PC-3 (cell line): ENCODE measurements around the gene PEX19. TPM values are rescaled to one million over a fixed set of nuclear protein-coding genes. Genes with fewer than 3 reads are reported as not detected.

Experiments used
- ATAC-seq: fragments of 200-7000 bp; cut with Tn5 transposase; 2 replicates; pipeline ENCODE4 v1.9.1; 2020; ENCODE audit warnings: mild to moderate bottlenecking, moderate library complexity
- BruUV-seq: library from RNA; stranded (reverse); fragments of 400-500 nt; replicated peaks from 2 replicates; lab custom pipeline; 2021; lab: Mats Ljungman, UMichigan
- CTCF ChIA-PET: fragments of 300-600 bp; sonication (Branson Sonifier 250); formaldehyde crosslinking; loops from one replicate; lab custom pipeline; 2022; ENCODE audit warnings: antibody characterized with exemption; lab: Charles Lee
- POLR2A ChIA-PET: fragments of 300-600 bp; sonication (Branson Sonifier 250); formaldehyde crosslinking; loops from one replicate; lab custom pipeline; 2022; ENCODE audit warnings: antibody characterized with exemption; ENCODE audit not compliant: unreplicated experiment; lab: Charles Lee
- DNase-seq: peaks from one replicate; pipeline ENCODE4 v3.0.0-alpha.2; 2015
- H2AFZ ChIP-seq: fragments of 300-600 bp; sonication (generic); 2 replicates; pipeline ENCODE4 v1.6.0; 2016; ENCODE audit warnings: antibody characterized with exemption, low read length
- H3F3A ChIP-seq: fragments of 300-600 bp; sonication (generic); one replicate; pipeline ENCODE4 v1.6.0; 2017; ENCODE audit warnings: antibody characterized with exemption, low read length, control low read depth, mild to moderate bottlenecking; ENCODE audit not compliant: unreplicated experiment
- H3K27ac ChIP-seq: fragments of 300-600 bp; sonication (generic); 2 replicates; pipeline ENCODE4 v1.5.1; 2016; ENCODE audit warnings: mild to moderate bottlenecking, low read length
- H3K27me3 ChIP-seq: fragments of 300-600 bp; sonication (generic); 2 replicates; pipeline ENCODE4 v1.6.1; 2016; ENCODE audit warnings: low read length, mixed read lengths
- H3K36me3 ChIP-seq: fragments of 300-600 bp; sonication (generic); 2 replicates; pipeline ENCODE4 v1.6.1; 2016; ENCODE audit warnings: low read depth, mixed run types, low read length, mixed read lengths
- H3K4me1 ChIP-seq: fragments of 300-600 bp; sonication (generic); 2 replicates; pipeline ENCODE4 v1.5.1; 2016; ENCODE audit warnings: low read length; ENCODE audit not compliant: insufficient read depth
- H3K4me2 ChIP-seq: fragments of 300-600 bp; sonication (generic); 2 replicates; pipeline ENCODE4 v1.6.0; 2016; ENCODE audit warnings: low read length
- H3K4me3 ChIP-seq: fragments of 300-600 bp; sonication (generic); 2 replicates; pipeline ENCODE4 v1.5.1; 2016; ENCODE audit warnings: mild to moderate bottlenecking, low read length, mixed read lengths
- H3K79me2 ChIP-seq: fragments of 300-600 bp; sonication (generic); 2 replicates; pipeline ENCODE4 v1.6.1; 2017; ENCODE audit warnings: low read length, mixed read lengths
- H3K9ac ChIP-seq: fragments of 300-600 bp; sonication (generic); 2 replicates; pipeline ENCODE4 v1.6.0; 2016; ENCODE audit warnings: mild to moderate bottlenecking, low read length
- H3K9me2 ChIP-seq: fragments of 300-600 bp; sonication (generic); replicated peaks from 2 replicates; pipeline ENCODE4 v1.6.1; 2016; ENCODE audit warnings: mixed run types, low read length, mixed read lengths
- H3K9me3 ChIP-seq: fragments of 300-600 bp; sonication (generic); 2 replicates; pipeline ENCODE4 v1.6.1; 2016; ENCODE audit warnings: low read length, mixed read lengths
- H4K20me1 ChIP-seq: fragments of 300-600 bp; sonication (generic); 2 replicates; pipeline ENCODE4 v1.6.1; 2016; ENCODE audit warnings: low read length, mixed read lengths
- EZH2 ChIP-seq: fragments of 300-600 bp; sonication (generic); IDR thresholded peaks from one replicate; pipeline ENCODE4 v1.6.1; 2017; ENCODE audit warnings: antibody characterized with exemption, mild to moderate bottlenecking, low read length; ENCODE audit not compliant: unreplicated experiment
- EZH2phosphoT487 ChIP-seq: fragments of 300-600 bp; sonication (generic); IDR thresholded peaks from 2 replicates; pipeline ENCODE4 v1.6.1; 2018; ENCODE audit warnings: mild to moderate bottlenecking, antibody characterized with exemption, low read length, borderline replicate concordance
- intact Hi-C: fragments of 100-400 bp; cut with micrococcal nuclease; formaldehyde crosslinking; loops from 2 replicates; pipeline ENCODE4 v1.9.0; 2023
- total RNA-seq: library from RNA; depleted of rRNA; stranded (reverse); fragments of >200 nt; gene quantifications from 2 replicates; pipeline ENCODE4 v1.2.3, GENCODE V29; 2014
- TF ChIP-seq, protein P1 (sequence below): fragments of 300-600 bp; sonication (generic); conservative IDR thresholded peaks from 2 replicates; pipeline ENCODE4 v1.5.1; 2017; ENCODE audit warnings: antibody characterized with exemption, low read depth, mild to moderate bottlenecking, low read length

Gene PEX19
- total RNA-seq, 1 experiment from 2014 or later: 63.2 TPM

DNA sequence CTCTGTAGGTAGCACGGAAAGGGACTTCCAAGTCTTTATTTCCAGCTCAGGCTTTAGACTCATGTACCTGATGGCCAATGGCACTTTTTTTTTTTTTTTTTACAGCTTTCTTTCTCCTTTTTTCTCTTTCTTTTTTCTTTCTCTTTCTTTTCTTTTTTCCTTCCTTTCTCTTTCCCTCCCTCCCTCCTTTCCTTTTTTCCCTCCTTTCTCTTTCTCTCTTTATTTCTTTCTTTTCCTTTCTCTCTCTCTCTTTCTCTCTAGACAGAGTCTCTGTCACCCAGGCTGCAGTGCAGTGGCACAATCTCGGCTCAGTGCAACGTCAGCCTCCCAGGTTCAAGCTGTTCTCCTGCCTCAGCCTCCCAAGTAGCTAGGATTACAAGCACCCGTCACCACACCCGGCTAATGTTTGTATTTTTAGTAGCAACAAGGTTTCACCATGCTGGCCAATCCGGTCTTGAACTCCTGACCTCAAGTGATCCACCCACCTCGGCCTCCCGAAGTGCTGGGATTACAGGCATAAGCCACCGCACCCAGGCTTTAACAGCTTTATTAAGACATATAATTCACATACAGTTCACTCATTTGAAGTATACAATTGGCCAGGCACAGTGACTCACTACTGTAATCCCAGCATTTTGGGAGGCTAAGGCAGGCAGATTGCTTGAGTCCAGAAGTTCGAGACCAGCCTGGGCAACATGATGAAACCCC, 17.5 kb downstream of the PEX19 start:
- Histone ChIP-seq H3K27ac (no peak overlapping the region), H3K4me2 (no peak overlapping the region), H3K9ac (no peak overlapping the region), H4K20me1 (no peaks in the 10 kb centered on the region), H3K9me3 (no peaks in the 10 kb centered on the region), H3K4me3 (no peak overlapping the region), H3K27me3 (no peaks in the 10 kb centered on the region), H3K9me2 (no peaks in the 10 kb centered on the region), H2AFZ (no peak overlapping the region), H3F3A (no peaks in the 10 kb centered on the region), H3K36me3 (no peaks in the 10 kb centered on the region), H3K79me2 (peaks cover 3% of the 10 kb centered on the region; the same call in 1 of the 2 replicates), H3K4me1 (peaks cover 7% of the 10 kb centered on the region)
- POLR2A ChIA-PET: no interaction called here
- CTCF ChIA-PET: no interaction called here
- intact Hi-C loops: no loop called here
- no TSS peak for BruUV-seq
- TF ChIP-seq, protein P1, sequence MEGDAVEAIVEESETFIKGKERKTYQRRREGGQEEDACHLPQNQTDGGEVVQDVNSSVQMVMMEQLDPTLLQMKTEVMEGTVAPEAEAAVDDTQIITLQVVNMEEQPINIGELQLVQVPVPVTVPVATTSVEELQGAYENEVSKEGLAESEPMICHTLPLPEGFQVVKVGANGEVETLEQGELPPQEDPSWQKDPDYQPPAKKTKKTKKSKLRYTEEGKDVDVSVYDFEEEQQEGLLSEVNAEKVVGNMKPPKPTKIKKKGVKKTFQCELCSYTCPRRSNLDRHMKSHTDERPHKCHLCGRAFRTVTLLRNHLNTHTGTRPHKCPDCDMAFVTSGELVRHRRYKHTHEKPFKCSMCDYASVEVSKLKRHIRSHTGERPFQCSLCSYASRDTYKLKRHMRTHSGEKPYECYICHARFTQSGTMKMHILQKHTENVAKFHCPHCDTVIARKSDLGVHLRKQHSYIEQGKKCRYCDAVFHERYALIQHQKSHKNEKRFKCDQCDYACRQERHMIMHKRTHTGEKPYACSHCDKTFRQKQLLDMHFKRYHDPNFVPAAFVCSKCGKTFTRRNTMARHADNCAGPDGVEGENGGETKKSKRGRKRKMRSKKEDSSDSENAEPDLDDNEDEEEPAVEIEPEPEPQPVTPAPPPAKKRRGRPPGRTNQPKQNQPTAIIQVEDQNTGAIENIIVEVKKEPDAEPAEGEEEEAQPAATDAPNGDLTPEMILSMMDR: no peak
- no peak for TF ChIP-seq EZH2phosphoT487
- no peak for TF ChIP-seq EZH2
- ATAC-seq (no peak), DNase-seq (no peak)

DNA sequence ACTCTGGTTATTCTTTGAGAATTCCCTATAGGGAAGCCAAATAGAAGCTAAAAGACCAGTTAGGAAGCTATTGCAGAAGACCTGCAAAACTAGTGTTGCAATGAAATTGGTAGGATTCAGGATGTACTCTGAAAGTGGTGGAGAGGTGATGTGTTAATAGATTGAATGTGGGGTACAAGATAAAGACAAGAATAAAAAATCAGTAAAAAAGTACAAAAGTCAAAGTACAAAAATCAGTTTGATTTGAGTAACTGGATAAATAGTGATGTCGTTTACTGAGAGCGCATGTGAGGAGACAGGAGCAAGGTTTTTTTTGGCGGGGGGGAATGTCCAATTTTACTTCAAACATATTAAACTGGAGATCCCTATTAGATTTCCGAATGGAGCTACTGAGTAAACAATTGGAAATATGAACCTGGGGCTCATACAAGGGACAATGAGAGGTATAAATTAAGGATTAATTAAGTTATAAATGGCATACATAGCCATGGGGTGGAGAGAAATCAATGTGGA, 20.1 kb downstream of the PEX19 start:
- CTCF ChIA-PET: no interaction called here
- Histone ChIP-seq H3K27ac (no peak overlapping the region), H3K9ac (no peak overlapping the region), H3K27me3 (no peaks in the 10 kb centered on the region), H3K79me2 (peaks cover 27% of the 10 kb centered on the region), H3K36me3 (peaks cover under 1% of the 10 kb centered on the region; the same call in 1 of the 2 replicates), H3K9me2 (no peaks in the 10 kb centered on the region), H3K9me3 (no peaks in the 10 kb centered on the region), H3F3A (peaks cover 8% of the 10 kb centered on the region), H3K4me2 (no peak overlapping the region), H3K4me3 (no peak overlapping the region), H4K20me1 (peaks cover 11% of the 10 kb centered on the region), H3K4me1 (peaks cover 22% of the 10 kb centered on the region), H2AFZ (no peak overlapping the region)
- no TSS peak for BruUV-seq
- POLR2A ChIA-PET: no interaction called here
- DNase-seq (no peak), ATAC-seq (no peak)
- TF ChIP-seq EZH2phosphoT487 (no peak), EZH2 (no peak)
- intact Hi-C loops: no loop called here

DNA sequence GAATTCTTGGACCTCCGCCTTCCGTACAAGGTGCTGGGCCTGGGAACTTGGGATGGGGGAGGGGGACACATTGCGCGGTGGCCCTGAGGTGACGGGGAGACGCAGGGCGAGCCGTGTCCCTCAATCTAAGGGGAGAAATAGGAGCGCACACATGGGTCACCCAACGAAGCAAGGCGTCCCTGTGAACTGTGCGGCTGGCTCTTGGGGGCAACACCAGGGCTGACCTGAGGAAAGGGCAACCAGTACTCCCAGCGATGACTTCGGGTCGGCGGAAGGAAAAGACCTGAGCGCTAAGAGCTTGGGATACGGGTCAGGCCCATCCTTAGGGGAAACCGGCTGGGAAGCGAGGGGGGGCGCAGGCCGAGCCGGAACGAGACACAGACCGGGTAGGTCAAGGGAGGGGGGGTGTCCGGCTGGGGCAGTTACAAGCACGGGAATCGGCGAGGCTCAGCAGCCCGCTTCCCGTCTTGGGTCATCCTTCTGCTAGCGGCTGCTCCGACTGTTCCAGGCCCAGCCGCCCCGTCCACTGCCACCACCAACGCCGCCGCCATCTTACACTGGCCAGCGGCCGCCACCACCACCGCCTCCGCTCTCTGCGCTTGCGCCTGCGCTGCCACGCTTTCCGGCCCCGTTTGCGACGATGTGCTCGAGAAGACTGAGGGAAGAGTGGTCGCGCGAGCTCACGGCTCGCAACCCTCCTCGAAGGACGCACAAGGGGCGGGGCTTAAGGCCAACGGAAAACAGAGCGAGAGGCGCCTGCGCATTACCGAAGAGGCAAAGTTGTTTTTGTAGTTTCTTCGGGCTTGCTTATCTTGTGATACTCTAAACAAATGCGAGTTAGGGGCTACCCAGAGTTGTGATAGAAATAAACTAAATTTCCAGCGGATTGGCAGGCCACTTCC, 22.8 kb downstream of the PEX19 start, which contains the start of gene DCAF8:
DCAF8 (minus strand) TSS at position 657 of the 902 bp plus-strand sequence. CDS start 18,541 bp downstream, outside the sequence.
- no peak for TF ChIP-seq EZH2phosphoT487
- TF ChIP-seq, protein P1: no peak
- TF ChIP-seq EZH2: no peak
- Histone ChIP-seq H3K4me1 (peaks cover 39% of the 10 kb centered on the region), H3K27me3 (no peaks in the 10 kb centered on the region), H2AFZ (peak within 1 kb of the TSS; percentile 93), H3K27ac (peak within 1 kb of the TSS; percentile 93), H3K36me3 (peaks cover 6% of the 10 kb centered on the region; the same call in 1 of the 2 replicates), H4K20me1 (peaks cover 26% of the 10 kb centered on the region), H3K9me2 (no peaks in the 10 kb centered on the region), H3K9me3 (no peaks in the 10 kb centered on the region), H3K9ac (peak within 1 kb of the TSS; percentile 96), H3K4me3 (peak within 1 kb of the TSS; percentile 90), H3K79me2 (peaks cover 54% of the 10 kb centered on the region), H3K4me2 (peak within 1 kb of the TSS; percentile 92), H3F3A (peaks cover 8% of the 10 kb centered on the region)
- POLR2A ChIA-PET: interaction anchor here (0.6 to 0.7 kb wide), 4 partner anchors 8 to 56 kb away, joined by 3 to 5 read pairs (median 3); no protein-coding TSS in a partner anchor
- peak; percentile 88 for ATAC-seq
- CTCF ChIA-PET: interaction anchor here (1.0 to 2.4 kb wide), 5 partner anchors 10 to 161 kb away, joined by 3 to 12 read pairs (median 7); no protein-coding TSS in a partner anchor
- intact Hi-C loops: loop anchor here (2.0 kb wide), 1 partner anchor 23 kb away; the partner anchor contains the start of gene PEX19
- DNase-seq: peak; percentile 99
- BruUV-seq: TSS peak; percentile 61
